Activated gamma-delta T cell treated with anti-CD3 and anti-CD28 coated beads, Interleukin-2, amount 50 U/mL, for 16 hours (primary cell): Measurements from ENCODE around the gene OPTC.
A peak's percentile ranks its signal among the peaks of the same experiment; 100 is the strongest.
"Not testable (repeated sequence)": the region's sequence is repeated elsewhere in the genome, so short reads cannot be mapped to it uniquely, and the experiment has no call there.

ENCODE experiments used
- DNase-seq: peaks from one replicate; pipeline ENCODE4 v3.0.0-alpha.2; 2020; ENCODE audit warnings: low read depth

OPTC gene

DNA sequence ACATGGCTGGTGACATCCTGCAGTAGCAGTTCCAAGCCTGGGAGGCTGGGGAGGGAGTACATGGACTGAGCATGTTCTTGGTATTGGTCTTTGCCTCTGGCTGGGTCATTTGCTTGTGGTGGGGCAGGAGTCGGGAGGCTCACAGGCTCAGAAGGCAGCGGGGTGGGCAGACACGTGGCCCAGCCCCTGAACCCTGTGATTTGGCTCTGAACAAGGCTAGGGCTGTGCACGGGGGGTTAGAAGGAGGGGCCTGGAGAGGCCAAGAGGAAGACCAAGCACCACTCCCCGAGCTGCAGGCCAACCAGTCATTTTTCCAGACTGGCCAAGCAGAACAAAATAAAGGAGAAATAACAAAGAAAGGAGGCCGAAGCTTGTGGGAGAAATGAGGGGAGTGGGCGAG lies 28.0 kb upstream of the OPTC start:
- DNase-seq: no peak

DNA sequence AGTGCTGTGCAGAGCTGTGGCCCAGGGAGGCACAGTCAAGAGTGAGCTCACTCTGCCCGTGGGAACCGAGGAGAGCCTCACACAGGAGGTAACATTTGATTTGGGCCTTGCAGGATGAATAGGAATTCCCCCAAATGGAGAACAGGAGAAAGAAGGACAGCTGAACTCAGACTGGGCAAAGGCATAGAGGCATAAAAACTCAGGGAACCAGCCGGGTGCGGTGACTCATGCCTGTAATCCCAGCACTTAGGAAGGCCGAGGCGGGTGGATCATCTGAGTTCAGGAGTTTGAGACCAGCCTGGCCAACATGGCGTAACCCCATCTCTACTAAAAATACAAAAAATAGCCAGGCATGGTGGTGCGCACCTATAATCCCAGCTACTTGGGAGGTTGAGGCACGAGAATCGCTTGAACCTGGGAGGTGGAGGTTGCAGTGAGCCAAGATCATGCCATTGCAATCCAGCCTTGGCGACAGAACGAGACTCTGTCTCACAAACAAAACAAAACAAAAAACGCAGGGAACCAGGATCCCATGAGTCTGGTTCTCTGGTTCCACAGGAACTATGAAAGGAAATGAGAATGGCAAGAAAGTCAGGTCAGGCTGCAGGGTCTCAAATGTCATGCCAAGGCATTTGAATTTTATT lies 26.9 kb upstream of the OPTC start:
- not testable (repeated sequence) for DNase-seq

DNA sequence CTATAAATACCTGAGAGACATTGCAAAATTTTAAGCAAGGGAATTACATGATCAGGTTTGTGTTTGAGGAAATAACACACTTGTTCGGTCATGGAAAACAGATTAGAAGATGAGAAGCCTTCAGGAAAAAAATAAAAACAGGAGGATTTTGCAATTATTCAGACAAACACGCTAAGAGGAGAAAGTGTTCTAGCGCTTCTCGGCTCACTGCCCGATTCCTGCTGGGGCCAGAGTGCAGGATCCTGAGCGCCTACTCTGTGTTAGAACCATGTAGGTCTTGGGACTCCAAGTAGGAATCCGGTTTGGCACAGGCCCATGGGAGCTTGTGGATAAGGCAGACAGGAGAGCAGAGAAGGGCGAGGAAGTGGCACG lies 26.4 kb upstream of the OPTC start:
- DNase-seq: no peak

DNA sequence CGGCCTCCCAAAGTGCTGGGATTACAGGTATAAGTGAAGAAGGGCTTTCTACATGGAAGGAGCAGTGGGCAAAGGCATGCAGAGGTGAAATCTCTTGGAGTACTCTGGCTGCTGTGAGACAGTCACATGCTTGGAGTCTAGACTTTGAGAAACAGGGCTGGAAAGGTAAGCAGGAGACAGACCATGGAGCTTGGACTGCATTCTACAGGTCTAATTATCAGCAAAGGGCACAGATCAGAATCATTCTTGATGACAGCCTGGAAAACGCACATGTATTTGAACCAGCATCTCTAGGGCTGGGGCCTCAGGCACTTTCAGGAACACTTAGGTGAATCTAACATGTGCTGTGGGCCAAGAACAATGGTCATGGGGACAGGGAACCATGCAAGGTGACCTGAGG lies 25.6 kb upstream of the OPTC start:
- DNase-seq: no peak

DNA sequence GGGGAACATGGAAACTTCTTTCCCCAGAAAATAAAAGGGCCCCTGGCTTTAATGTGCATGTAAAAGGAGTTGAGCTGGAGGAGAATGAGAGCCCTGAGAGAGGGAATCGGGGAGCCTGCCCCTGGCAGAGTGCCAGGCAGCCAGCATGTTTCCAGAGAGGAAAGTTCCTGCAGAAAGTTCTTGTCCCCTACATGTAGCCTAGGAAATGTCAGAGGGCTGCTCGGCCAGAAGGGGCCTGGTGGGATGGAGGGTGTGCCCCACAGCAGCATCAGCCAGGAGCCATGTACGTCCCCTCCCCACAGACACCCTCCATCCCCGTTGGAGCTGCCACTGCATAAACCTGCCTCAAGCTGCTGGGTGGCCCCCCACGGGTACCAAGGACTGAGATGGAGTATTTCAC lies 23.7 kb upstream of the OPTC start:
- DNase-seq: no peak

DNA sequence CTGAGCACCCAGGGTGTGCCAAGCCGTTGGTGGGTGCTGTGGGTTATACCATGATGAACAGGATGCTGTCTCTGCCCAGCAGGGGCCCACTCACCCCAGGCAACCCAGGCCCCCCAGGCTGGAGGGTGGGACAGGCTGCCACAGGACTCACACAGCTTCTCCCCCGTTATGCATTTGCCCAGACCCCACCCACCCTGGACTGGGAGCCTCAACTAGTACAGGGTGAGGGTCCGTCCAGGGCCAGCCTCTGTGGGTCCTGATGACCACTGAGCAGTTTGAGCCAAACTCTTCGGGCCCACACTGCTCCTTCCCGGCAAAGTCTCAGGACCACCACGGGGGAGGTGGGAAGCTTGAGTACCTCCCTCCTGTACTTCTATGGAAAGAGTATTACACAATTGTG lies 22.1 kb upstream of the OPTC start:
- no peak for DNase-seq

DNA sequence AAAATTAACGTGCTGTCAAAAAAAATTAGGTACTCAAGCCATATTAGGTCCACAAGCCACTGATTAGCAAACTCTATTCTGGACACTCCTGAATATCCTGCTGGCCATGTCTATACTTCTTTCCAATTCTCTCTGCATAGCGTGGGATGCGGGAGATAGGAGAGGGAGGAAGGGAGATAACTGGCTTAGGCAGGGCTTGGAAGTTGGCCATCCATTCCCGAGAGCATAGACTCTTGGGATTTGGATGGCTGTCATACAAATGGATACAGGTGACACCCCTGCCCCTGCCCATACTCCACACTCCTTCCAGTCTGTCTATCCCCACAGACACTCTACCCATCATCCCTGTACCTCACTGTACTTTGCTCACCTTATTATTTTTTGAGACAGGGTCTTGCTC lies 20.7 kb upstream of the OPTC start:
- DNase-seq: no peak

DNA sequence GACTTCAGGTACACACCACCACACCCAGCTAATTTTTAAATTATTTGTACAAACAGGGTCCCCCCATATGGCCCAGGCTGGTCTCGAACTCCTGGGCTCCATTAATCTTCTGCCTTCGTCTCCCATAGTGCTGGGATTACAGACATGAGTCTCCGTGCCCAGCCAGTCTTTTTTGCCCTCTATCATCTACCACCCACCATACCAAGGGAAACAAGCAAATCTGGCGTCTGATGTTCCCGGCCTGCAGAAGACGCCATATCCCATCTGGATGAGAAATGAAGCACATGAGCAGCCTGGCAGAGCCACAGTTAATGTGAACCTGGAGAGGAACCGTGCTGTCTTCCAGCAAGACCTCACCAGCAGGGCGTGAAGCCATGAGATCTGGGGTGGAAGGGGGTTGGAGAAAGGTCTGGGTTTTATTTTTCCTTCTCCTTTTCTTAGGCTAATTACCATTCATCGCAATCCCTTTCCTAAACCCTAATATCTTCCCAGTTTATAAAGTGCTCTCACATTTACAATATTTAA lies 20.1 kb upstream of the OPTC start:
- DNase-seq: no peak

DNA sequence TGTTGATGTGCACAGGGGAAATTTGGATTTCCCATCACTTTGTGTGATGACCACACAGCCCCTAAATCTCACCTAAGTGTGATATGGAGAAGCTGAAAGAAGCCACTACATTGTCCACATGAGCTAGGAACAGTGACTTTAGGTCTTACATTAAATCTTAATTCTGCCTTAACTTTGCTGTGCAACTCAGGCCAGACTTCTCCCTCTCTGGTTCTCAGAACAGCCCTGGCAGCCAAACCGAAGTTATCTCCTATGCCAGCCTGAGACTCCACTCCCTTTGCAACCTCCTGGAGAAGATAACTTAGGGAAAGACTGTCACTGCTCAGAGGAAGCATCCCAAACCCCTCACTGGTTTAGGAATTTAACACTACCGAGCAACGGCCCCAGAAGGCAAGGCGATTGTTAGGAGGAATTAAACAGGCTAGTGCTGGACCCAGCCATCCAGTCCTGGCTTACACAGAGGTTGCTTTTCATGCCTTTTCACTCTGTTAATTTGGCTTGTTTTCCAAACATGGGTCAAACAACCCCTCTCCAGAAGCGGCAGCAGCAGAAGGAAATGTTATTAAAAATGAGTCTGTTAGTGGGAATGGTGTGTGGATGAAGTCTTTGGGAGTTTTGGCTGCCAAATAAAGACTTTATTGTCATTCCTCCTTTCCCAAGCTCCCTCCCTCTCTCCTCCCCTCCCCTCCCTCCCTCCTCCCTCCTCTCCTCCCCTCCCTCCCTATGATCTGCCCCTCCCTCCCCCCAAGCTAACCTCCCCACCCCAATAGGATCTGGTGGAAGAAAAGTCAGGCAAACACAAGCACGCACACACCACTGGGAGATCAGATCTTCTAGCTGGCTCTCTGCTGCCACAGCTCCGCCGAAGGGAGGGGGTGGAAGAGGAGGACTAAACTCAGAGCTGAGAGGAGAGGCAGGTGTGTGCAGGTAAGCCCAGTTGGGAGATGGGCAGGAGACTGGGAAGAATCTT lies 18.7 kb upstream of the OPTC start, which contains the start of gene PRELP:
Gene PRELP, plus strand, starts transcription at position 795 of the 970 bp plus-strand sequence. CDS start 7,379 bp downstream, outside the sequence.
- DNase-seq: no peak

DNA sequence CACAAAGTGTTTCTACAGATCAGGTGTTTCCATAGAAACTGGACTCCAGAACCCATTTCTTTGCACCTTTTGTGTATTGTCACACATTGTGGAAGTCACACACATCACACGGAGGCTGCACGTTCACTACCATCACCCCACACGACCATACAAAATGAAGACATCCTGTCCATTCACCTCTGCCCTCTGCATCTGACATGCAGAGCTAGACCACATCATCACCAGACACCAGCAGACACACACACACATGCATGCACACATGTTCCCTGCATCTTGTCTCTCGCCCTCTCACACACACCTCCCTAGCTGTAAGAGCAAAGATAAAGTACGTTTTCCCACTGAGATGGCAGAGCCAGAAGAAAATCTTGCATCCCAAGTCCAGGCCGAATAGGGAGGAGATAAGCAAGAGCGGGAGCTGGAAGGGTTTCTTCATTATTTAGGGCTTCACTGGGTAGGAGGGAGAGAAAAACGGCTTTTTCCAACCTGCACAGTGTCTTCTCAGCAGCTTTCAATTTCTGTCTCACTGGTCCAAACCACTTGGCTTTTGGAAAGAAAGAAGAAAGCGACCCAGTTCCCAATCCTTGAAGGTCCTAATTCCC lies 17.6 kb upstream of the OPTC start:
- DNase-seq: no peak

DNA sequence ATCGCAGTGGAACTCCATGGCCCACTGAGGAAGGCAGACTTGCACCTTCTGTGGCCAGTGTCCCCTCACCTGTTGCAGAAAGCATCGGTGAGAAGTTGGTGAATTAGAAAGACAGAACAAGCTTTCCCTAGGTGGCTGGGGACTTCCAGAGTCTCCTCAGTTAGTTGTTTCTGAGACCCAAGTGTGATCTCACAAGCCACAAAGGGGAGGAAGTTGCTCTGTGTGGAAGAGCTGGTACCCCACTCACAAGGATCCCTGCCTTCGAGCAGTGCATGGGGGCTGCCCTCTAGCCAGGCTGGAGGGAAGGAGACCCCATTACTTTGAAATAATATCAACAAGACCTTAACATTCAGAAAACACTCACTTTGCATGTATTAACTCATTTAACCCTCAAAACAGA lies 16.2 kb upstream of the OPTC start:
- DNase-seq: no peak

DNA sequence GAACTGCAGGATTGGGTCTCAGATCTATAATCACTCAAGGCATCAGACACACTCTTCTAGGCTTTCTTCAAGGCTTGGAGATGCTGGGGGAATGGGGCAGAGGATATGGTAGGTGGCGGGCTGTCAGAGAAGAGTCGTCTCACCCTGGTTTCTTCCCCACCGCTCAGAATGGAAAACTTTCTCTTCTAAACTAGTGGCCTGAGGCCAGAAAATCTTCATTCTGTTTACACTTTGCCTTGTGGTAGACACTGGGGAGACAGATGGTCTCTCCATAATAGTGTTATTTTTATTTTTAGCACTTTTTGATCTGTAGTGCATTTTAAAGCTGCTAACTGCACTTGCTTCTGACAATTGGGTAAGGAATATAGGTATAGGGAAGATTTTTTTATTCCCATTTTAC lies 15.7 kb upstream of the OPTC start:
- DNase-seq: no peak

DNA sequence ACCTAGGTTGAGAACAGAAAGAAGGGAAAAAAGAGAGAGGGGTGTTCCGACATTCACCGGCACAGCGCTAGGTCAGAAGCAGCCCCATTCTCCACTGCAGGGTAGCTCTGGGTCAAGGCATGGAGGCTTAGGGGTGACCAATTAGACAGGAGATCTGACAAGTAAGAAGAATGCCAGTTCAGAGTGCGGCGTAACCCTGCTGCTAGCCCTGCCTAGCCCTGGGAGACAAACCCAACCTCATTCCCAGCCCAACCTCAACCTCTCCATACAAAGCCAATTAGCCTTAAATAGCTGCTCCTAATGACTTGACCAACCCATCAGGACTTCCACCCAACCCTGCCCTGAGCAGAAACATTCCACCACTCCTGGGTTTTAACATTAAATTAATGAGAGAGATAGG lies 15.0 kb upstream of the OPTC start:
- DNase-seq: no peak

DNA sequence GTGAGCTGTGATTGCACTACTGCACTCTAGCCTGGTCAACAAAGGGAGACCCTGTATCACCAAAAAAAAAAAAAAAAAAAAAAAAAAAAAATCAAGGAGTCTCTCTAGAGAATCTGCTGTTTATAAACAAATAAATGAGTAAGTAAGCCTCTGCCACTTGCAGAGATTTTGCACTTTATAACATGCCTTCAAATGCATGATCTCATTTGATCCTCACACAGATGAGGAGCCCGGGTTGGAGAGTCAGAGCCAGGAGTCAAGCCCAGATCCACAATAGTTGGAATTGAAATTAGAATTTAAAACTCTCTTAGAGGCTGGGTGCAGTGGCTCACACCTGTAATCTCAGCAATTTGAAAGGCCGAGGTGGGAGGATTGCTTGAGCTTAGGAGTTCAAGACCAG lies 14.3 kb upstream of the OPTC start:
- DNase-seq: no peak

DNA sequence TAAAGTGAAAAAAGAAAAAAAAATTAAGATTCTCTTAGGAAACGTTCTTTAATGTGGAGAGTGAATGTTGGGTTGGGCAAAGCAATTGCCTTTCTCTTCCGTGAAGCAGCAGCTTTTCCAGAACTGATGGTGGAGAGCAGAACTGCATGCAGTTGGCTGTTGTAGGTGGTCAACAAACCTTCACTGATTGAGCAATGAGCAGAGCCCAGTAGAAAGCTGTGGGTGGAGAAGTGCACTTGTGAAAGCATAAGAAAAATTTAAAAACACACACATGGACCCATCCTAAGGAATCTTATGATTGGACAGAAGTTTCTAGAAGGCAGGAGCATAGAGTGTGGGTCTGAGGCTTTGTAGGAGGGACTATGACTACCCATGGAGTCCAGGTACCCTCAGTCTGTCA lies 13.9 kb upstream of the OPTC start:
- no peak for DNase-seq

DNA sequence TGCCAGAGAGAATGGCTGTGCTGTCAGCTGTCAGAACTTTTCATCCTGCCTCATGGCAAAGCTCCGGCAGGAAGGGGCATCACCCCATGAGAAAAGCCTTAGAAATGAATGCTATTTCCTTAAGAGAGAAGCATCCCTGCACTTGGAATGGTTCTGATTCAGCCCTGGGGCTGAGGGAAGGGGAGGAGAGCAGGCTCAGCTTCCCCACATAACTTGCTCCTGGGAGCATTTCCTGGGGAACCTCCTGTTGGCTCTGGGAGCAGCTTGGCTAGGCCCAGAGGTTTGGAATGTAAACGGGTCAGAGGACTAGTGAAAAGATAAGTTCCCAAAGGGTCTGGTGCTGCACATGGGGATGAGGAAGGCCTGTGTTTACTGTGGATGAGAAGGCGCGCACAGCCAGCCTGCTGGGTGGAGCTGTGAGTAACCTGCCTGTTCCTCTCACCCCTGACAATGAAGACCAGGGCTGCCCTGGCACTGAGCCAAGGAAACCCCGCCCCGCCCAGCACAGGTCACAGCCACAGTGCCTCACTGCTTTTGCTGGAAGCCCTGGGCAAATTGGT lies 13.3 kb upstream of the OPTC start:
- peak; percentile 5 for DNase-seq

DNA sequence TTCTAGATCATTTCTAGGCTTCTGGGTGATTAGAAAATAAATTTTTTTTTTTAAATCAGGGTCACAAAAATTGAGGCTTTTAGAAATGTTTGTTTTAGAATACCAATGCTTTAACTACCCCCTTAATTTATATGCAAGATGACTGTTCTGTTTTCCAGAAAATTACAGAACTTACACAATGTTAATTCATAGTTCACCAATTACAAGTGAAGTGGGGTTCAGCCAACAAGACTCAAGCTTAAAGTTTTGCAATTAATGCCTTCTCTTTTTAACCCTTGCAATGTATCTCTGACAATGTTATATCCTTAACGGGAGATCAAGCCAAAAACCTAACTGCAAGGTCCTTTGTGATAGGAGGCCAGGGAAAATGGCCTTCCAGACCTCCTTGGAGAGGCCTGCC lies 12.8 kb upstream of the OPTC start:
- no peak for DNase-seq

DNA sequence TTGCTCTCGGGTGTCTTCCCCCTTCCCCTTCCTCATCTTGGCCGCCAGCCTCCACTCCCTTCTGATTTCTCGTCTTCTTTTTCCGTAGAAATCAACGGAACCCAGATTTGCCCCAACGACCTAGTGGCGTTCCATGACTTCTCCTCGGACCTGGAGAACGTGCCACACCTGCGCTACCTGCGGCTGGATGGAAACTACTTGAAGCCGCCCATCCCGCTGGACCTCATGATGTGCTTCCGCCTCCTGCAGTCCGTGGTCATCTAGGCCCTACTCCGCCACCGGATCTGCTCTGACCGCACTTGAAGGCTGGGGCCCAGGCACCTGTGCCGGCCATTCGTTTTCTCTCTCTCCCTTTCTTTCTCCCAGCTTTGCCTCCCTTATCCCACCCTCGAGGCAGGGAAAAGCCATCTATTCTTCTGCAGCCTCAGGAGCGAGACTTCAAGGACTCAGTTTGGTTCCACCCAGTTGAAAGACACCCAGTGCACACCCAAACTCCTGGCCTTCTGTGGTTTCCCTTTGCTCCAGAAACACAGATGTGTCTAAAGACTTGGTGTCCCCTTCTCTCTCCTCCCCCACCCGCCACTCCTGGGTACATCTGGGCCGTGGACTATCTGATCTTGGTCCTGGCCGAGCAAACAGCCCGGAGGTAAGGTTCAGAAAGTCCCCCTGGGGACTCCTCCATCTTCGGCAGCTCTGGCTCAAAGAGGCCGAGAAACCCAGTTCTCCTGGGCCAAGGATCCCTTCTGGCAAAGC lies 7.2 kb upstream of the OPTC start:
- no peak for DNase-seq

DNA sequence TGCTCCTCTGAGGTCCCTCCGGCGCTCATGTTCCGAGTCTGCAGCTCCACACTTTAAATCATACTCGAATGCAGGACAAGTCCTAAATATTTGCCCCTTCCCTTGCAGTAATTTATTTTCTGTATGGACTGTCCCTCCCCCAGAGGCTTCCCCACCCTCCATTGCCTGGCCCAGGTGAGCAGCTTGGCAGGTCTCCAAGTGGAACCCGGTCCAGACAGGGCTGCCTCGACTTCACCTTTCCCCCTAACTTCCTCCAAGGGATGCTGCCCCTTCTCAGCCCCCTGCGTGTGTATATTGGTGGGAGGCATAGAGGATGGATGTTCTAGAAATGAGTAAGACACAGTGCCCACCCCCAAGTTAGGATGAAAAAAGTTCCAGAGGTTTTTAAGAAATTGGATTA lies 5.4 kb upstream of the OPTC start:
- DNase-seq: no peak

DNA sequence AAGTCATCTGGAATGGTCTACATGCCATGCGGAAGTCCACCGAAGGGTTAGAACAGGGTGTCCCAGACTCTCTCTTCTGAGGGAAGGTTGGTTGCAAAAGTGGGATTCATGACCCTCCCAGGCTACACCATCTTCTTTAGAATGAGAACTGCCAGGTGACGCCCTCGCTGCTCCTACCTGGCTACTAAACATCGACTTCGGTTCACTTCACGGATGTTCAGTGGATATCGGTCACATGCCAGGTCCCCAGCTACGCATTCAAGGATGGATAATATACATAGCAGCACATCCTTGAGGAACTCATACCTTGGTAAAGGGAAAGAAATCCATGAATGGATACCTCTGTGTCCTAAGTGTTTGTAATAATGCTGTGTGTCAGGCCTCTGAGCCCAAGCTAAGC lies 3.3 kb upstream of the OPTC start:
- no peak for DNase-seq

DNA sequence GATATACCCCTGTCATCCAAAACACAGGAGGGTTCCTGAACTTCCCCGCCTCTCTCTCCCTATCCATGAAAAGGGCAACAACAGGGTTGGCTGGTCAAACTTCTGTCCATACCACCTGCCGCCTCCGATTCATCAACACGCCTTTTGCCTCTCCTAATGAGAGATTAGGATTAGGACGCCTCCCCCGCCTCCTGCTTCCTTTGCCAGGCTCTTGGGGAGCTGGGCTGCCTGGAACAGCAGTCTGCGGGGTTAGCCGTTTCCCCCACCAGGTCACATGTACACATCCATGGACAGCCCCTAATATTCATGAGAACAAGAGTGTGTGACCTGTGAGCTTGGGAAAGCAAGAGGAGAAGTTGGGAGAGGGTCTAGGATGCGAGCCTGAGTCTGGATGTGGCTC lies 2.3 kb upstream of the OPTC start:
- no peak for DNase-seq
